NCI-H2227 (cell line): Measurements from ENCODE around the gene UTS2R.
"Not testable (repeated sequence)": the region's sequence is repeated elsewhere in the genome, so short reads cannot be mapped to it uniquely, and the experiment has no call there.

ENCODE experiments used
- DNase-seq: peaks from one replicate; lab custom pipeline; 2025; ENCODE audit not compliant: unreplicated experiment; lab: John Stamatoyannopoulos, UW

Gene UTS2R

DNA sequence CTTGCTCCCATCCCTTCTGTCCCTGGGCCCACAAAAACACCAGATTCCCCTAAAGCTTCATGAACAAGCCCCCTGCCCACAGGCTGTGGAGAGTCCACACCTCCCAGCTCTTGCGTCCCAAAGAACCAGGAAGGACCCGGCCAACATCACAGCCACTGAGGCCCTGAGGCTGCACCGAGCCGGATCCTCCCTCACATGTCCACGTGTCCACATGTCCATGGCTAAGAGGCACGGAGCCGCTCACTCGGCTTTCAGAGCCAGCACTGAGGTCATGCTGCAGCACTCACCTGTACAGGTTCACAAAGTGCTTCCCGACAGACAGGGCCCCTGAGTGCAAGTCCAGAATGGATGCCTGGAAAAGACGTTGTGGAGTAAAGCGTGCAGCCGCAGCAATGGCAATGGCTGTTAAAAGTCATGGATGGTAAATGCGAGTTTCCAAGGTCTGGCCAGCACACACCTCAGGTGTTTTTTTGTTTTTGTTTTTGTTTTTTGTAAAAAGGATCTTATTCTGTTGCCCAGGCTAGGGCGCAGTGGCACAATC is 34.6 kb downstream of the UTS2R start:
- DNase-seq: no peak

DNA sequence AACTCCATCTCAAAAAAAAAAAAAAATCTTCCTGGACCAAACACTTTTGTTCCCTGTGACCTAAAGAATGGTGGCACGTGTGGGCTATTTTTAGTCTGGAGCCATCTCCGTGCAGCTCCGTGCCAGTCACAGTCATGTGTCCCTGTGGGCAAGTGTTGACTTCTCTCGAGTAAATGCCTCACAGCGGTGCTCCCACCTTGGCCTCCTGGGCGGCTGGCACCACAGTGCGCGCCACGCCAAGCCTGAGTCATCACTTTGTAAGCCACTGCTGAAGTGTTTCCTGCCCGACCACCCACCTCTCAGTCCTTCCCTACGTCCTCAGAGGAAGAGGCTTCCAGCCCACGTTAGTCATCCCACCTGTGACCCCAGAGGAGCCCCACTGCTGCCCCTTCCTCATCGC is 35.7 kb downstream of the UTS2R start:
- no peak for DNase-seq

DNA sequence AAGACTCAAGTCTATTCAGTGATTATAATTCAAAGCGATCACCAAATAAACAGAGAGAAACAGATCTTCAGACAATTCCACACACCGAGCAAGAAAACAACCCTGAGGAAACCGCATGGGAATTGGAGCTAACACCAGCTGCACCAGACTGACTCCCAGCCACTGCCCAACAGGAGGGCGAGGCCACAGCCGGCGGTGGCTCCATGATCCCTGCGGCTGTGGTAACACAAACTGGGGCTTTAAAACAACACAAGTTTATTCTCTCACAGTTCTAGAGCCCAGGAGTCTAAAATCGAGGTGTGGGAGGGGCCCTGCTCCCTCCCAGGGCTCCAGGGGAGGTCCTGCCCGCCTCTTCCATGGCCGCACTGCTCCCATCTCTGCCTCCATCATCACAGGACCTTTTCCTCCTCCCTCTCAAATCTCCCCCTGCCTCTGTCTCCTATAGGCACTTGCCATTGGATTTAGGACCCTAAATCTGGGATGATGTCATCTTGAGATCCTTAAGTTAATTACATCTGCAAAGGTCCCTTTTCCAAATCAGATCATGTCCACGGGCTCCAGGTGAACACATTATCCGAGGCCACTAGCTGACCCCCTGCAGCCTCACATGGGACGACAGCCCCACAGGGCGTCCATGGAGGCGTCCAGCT is 36.8 kb downstream of the UTS2R start:
- no peak for DNase-seq

DNA sequence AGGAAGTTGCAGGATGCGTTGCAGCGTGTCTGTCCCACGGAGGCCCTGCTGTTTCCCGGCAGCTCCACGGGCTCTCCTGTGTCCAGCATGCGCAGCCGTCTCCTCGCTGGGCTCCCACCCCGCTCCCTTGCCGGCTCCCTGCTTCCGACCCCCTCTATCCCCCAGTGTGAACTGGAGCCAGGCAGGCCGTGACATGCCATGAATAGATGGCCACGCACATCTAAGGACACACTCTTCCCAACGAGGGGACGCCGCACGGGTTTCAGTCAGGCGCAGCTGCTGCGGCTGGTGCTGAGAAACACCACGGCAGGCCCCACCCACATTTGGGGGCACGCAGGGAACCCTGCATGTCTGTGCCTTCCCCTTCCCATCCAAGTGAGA is 37.4 kb downstream of the UTS2R start:
- no peak for DNase-seq

DNA sequence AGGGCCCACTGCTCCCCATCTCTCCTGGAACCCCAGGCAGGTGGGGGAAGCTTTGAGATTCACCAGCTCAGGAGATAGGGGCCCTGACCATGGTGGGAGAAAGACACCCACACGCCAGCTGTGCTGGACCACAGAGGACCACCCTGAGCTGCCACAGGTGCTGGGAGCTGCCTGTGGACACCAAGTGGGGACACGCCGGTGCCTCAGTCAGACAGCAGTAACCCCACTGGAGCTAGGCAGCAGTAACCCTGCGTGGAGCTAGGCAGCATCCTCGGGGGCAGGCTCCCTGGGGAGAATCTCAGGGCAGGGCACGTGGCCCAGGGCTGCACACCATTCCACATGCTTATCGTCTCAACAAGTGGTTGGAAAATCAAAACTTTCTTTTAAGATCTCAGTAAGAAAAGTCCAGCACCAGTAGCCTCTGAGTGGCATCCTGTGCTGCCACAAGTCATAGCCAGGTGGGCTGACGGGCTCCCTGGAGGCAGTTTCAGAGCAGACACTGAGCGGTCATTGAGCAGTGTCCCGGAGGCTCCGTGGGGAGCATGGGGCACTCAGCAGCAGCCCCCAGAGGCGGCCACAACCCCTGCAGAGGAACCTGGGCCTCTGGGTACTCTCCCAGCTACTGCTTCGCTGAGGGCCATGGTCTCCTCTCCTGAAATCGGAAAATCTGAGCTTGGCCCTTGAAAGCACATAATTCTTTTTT is 38.6 kb downstream of the UTS2R start:
- no peak for DNase-seq

DNA sequence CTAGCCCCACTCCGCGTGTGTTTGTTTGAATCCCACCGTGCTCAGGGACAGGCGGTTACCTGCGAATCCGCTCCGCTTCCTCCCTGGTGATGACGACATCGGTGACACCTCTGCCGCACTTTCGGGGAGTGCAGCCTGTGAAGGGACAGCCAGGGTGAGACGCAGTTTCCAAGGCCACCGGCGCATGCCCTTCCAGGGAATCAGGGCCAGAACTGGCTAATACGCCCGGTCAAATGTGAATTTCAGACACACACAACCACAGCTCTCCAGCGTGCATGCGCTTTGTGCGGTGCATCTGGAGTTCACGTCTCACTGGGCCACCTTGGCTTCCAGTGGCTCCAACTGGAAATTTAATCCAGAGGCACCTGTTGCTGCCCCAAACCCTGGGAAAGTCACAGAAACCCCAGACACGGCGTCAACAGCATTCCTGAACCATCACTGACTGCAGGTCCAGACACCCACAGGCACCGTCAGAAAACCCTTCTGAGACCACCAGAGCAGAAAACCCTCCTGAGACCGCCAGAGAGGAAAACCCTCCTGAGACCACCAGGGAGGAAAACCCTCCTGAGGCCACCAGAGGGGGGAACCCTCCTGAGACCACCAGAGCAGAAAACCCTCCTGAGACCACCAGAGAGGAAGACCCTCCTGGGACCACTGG is 40.0 kb downstream of the UTS2R start:
- no peak for DNase-seq

DNA sequence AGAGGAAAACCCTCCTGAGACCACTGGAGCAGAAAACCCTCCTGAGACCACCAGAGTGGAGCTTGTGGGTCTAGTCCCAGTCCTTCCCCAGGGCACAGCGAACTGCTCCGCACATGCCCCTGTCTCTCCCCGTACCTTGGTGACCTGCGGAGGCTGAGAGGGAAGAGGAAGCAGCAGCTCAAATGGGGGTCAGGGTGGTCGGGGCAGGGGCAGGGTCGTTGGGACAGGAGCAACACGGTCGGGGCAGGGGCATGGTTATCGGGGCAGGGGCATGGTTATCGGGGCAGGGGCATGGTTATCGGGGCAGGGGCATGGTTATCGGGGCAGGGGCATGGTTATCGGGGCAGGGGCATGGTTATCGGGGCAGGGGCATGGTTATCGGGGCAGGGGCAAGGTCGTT is 40.5 kb downstream of the UTS2R start:
- DNase-seq: not testable (repeated sequence)

DNA sequence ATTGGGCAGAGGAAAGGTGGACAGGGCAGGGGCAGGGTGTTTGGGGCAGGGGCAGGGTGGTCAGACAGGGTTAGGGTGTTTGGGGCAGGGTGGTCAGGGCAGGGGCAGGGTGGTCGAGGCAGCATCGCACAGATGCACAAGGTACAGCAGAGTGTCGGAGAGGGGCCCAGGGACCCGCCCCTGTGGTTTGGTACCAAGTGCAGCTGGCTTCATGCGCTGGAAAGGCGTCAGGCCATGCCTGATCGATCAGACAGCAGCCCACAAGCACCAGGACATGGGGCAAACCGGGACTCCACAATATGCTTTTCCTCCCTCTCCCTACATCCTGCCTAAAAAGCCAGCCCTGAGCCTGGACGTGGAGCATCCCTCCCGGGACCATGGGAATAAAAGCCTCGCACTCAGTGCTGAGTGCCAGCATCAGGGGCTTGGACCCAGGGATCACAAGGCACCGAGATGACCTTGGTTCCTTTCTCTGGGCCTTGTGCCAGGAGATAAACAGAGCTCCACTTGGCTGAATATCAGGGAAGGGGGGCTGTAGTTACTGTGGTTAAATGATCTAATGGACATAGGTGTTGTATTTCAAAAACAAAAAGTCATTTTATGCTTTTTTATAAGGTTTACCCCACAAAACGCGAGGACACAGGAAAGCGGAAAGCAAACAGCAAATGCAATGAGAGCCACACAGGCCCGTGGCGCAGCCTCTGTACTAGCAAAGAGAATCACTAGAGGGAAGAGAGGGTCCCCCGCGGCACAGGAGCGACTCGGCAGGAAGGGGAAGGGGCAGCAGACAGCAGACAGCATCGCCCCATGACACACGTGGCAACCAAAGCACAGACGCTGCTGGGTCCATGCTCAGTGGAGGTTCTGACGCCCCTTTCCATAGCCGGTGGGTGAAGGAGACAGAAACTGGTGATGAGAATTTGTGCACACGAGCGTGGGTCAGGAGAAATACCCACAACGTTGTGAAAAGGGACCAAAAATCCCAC is 41.3 kb downstream of the UTS2R start:
- no peak for DNase-seq

DNA sequence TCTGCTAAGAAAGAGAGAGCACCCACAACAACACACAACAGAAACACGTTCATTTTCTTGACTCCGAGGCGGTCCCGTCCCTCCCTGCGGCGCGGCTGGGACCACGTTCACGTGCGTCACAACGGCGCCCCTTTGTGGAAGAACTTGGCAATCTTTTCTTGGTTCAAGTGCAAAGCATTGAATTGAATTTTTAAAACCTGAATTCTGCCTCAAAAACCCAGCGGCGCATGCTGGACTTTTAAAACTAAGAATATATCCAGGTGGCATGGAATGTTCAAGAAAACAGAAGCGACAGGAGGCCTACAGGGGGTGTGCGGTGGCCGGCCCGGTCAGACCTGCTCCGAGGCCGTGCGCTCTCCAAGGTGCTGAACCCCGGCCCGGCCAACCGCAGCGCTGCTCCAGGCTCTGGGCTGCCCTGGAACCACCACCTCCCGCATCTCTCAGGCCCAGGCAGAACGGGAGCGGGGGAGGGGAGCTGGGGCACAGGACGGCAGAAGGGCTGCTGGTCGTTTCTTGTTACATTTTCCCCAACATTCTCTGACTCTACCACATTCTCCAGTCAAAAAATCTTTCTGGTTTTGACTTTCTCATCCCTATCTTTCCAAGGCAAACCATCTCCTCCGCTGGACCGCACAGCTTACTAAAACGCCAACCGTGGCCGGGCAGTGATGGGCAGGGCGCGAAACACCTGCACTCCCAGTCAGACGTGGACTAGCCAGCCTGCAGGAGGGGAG is 43.1 kb downstream of the UTS2R start:
- DNase-seq: peak; percentile 85

DNA sequence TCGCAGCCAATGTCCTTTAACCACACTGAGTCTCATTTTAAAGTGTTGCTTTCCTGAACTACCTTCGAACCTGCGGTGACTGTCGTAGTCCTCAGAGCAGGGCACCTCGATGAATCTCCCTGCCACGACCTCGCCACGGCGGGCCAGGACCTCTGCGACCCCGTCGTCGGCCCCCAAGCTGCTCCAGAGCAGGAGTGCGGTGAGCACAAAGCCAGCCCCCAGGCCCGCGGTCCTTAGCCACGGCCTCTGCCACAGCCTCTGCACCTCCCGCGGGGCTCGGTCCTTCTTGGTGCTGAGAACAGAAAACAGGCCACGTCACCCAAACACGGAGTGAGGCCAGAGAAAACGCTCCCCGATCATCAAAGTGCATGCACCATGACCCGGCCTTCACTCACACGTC is 43.8 kb downstream of the UTS2R start:
- DNase-seq: no peak

DNA sequence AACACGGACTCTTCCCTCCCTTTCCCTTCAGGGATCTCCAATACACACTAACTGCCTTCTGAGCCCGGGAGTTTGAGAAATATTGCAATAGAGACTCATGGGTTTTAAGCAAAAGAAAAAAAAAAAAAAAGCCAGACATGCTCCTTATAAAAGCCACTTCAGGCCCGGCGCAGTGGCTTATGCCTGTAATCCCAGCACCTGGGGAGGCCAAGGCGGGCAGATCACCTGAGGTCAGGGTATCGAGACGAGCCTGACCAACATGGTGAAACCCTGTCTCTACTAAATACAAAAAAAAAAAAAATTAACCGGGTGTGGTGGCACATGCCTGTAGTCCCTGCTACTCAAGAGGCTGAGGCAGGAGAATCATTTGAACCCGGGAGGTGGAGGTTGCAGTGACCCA is 44.2 kb downstream of the UTS2R start:
- no peak for DNase-seq

DNA sequence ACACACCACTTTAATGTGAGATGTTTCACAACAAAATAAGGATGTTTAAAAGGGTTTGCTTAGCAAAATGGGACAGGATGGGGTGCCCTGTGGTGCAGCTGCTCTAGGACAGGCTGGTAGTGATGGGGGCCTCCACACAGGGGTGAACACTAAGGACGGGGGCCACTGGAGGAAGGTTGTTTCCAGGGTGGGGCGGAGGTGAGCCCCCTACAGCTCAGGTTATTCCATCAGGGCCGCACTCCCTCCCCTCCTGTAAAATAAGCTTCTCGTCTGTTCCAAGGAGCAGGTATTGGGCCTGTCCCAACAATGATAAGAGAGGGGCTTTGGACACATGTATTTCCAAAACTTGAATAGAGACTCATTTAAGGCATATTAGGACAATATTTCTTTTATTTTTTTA is 44.7 kb downstream of the UTS2R start:
- no peak for DNase-seq

DNA sequence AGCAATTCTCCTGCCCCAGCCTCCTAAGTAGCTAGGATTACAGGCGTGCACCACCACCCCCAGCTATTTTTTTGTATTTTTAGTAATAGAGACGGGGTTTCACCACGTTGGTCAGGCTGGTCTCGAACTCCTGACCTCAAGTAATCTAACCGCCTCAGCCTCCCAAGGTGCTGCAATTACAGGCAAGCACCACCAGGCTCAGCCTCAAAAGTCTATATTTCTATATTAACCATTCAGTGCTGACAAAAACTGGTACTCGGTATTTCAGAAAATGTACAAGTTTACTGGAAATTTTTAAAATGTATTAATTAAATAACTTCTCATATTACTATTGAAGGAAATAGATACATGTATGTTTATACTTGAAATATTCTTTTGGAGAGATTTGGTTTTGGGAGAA is 45.2 kb downstream of the UTS2R start:
- peak; percentile 16 for DNase-seq

DNA sequence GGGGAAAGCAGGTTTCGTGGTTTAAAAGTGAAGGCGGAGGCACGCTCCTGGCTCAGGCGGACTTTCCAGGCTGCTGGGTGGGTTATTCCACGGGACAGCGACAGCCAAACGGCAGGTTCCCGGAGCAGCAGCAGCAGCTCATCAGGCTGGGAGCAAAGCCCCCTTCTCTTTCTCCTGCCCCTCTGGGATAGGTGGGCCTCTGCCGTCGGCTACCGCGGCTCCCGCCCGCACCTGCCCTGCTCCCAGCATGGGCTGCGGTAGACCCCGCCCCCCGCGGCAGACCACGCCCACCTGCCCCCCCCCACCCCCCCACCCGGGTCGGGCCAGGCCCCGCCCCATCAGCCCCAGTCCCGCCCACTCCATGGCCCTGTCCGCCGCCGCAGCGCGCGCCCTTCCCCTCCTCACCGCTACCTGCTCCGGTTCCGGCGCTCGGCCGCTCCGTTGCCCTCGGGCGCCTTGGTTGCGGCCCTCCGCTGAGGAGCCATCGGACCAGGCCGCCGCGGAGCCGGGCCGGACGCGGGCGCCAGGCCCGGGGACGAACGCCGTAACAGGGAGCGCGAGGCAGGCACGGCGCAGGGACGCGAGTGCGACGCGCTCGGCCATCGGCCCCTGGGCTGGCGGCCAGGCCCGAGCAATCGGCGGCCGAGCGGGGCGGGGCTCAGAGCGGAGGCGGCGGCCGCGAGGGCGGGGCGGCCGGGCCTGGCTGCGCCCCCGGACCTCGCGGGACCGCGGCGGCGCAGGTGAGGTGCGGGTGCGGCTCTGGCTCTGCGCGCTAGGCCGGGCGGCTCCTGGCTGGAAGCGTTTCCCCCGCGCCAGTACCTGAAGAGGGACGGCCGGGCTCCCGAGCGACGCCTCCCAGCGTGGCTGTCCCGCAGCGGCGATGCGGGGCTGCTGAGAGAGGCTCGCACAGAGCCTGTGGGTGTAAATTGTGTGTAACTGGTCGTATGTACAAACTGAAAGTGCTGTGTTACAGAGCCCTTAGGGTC is 46.7 kb downstream of the UTS2R start, which contains the start of the genes HEXD and OGFOD3:
HEXD (plus strand) TSS at position 347 of the 986 bp plus-strand sequence. CDS start 1,453 bp downstream, outside the sequence.
OGFOD3 (minus strand) TSS at position 586 of the 986 bp plus-strand sequence; CDS start at position 485, 101 bp downstream.
- peak; percentile 94 for DNase-seq

DNA sequence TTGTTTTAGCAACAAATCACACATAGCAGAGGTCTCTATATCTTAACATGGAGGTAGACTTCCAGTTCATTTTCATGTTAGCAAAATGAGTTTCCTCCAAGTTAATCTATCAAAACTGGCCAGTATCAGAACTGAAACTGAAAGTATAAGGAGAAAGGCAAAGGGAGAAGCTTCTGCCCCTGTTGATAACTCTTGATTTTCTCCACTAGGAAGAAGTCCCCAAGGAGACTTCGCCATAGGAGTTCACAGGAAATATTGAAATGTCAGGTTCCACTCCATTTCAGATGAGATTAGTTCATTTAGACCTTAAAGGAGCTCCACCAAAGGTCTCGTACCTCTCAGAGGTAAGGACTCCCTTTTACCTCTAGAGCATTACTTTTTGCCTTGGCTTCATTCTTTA is 48.0 kb downstream of the UTS2R start:
- no peak for DNase-seq

DNA sequence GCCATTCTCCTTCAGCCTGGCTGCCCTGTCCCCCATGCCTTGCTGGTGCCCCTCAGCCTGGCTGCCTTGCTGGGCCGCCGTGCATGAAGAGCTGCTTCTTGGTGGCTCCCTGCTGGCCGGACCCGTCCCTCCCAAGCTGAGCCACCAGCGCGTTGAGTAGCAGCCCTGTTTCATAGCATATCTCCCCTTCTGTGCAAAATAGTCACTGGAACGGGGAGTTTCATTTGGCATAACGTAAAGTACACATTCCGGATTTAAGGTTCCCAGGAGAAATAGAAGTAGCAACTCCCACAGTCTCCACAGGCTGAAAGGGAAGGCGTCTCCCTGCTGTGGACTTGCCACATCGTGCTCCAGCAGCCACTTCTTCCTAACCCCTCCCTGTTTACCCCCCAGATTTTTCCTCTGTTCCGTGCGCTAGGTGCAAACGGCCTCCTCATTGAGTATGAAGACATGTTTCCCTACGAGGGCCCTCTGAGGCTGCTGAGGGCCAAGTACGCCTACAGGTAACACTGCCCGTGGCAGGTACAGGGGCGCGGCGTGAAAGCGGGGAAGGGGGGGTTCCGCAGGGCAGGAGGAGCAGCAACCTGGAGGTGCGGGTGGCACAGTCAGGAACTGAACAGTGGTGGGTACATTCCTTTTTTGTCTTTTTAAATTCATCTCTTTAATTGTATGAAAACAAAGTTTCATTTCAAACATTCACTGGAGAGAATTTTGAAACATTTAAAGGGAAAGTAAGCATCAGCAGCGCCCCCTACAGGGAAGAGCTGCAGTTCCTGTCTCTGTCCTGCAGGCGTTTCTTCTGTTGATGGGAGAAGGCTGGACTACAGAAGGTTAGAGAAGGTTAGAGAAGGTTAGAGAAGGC is 52.7 kb downstream of the UTS2R start:
- peak; percentile 30 for DNase-seq

DNA sequence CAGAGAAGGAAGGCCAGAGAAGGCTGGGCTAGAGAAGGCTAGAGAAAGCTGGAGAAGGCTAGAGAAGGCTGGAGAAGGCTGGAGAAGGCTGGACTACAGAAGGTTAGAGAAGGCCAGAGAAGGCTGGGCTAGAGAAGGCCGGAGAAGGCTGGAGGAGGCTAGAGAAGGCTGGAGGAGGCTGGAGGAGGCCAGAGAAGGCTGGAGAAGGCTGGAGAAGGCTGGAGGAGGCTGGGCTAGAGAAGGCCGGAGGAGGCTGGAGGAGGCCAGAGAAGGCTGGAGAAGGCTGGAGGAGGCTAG is 53.2 kb downstream of the UTS2R start:
- DNase-seq: no peak
